Keratinocyte (primary cell): ENCODE data around the gene COL8A1. TPM values are rescaled to one million over a fixed set of nuclear protein-coding genes. Genes with fewer than 3 reads are reported as not detected.

Source experiments
- DNase-seq: peaks from one replicate; pipeline ENCODE4 v3.0.0-alpha.2; 2011; ENCODE audit warnings: low read depth, missing footprints, low spot score
- FAIRE-seq: peaks from 2 replicates; lab custom pipeline; 2011; peaks lifted over from hg19 to GRCh38; lab: Jason Lieb, UNC
- H2AFZ ChIP-seq: 2 replicates; pipeline ENCODE4 v1.6.0; 2012; ENCODE audit warnings: low read length, control low read depth, inconsistent platforms; ENCODE audit not compliant: control insufficient read depth
- H3K27ac ChIP-seq: 2 replicates; pipeline ENCODE4 v1.5.1; 2011; ENCODE audit warnings: low read length; ENCODE audit not compliant: control insufficient read depth, insufficient read depth
- H3K27me3 ChIP-seq: 3 replicates; pipeline ENCODE4 v1.6.0; 2011; ENCODE audit warnings: low read length; ENCODE audit not compliant: control insufficient read depth, insufficient read depth; ENCODE audit errors: extremely low read depth
- H3K36me3 ChIP-seq, 2 experiments: 2 replicates in 1 of 2; 3 replicates in 1 of 2; pipeline ENCODE4 v1.5.1; 2011; ENCODE audit warnings: low read length in 2 of 2, mild to moderate bottlenecking in 1 of 2; ENCODE audit not compliant: control insufficient read depth in 2 of 2, insufficient read depth in 2 of 2; ENCODE audit errors: extremely low read depth in 1 of 2
- H3K4me1 ChIP-seq: 3 replicates; pipeline ENCODE4 v1.5.1; 2011; ENCODE audit warnings: low read length; ENCODE audit not compliant: control insufficient read depth, insufficient read depth; ENCODE audit errors: extremely low read depth
- H3K4me2 ChIP-seq: 3 replicates; pipeline ENCODE4 v1.6.0; 2011; ENCODE audit warnings: low read depth, low read length; ENCODE audit not compliant: control insufficient read depth, insufficient read depth; ENCODE audit errors: extremely low read depth
- H3K4me3 ChIP-seq, 3 experiments: fragments of 200-600 bp in 1 of 3; sonication (generic) in 1 of 3; 2 replicates in 2 of 3; 3 replicates in 1 of 3; pipeline ENCODE4 v1.5.1; 2011 to 2016; ENCODE audit warnings: low read length in 3 of 3, mild to moderate bottlenecking in 3 of 3, control low read depth in 2 of 3, inconsistent platforms in 1 of 3, low read depth in 1 of 3, mixed read lengths in 1 of 3, mixed run types in 1 of 3, moderate library complexity in 1 of 3; ENCODE audit not compliant: control insufficient read depth in 2 of 3, insufficient read depth in 2 of 3; ENCODE audit errors: extremely low read depth in 1 of 3
- H3K79me2 ChIP-seq: 2 replicates; pipeline ENCODE4 v1.6.0; 2012; ENCODE audit warnings: low read length; ENCODE audit not compliant: control insufficient read depth, insufficient read depth
- H3K9ac ChIP-seq: 3 replicates; pipeline ENCODE4 v1.6.0; 2011; ENCODE audit warnings: low read length; ENCODE audit not compliant: control insufficient read depth, insufficient read depth; ENCODE audit errors: extremely low read depth
- H3K9me1 ChIP-seq: 3 replicates; pipeline ENCODE4 v1.6.0; 2011; ENCODE audit warnings: low read length; ENCODE audit not compliant: control insufficient read depth, insufficient read depth; ENCODE audit errors: extremely low read depth
- H3K9me3 ChIP-seq: 2 replicates; pipeline ENCODE4 v1.5.1; 2012; ENCODE audit warnings: low read depth, low read length; ENCODE audit not compliant: control insufficient read depth
- H4K20me1 ChIP-seq: 3 replicates; pipeline ENCODE4 v1.6.0; 2011; ENCODE audit warnings: low read length; ENCODE audit not compliant: control insufficient read depth, insufficient read depth; ENCODE audit errors: extremely low read depth
- CTCF ChIP-seq, 3 experiments: IDR thresholded peaks in 1 of 3; conservative IDR thresholded peaks in 1 of 3; optimal IDR thresholded peaks in 1 of 3; 2 replicates in 2 of 3; 3 replicates in 1 of 3; pipeline versions ENCODE3 to v1.5.1; 2011; ENCODE audit warnings: low read length in 3 of 3, mild to moderate bottlenecking in 3 of 3, moderate library complexity in 2 of 3, control low read depth in 1 of 3, inconsistent platforms in 1 of 3; ENCODE audit not compliant: insufficient read depth in 2 of 3; ENCODE audit errors: extremely low read depth in 1 of 3
- EZH2 ChIP-seq: IDR thresholded peaks from one replicate; pipeline ENCODE4 v1.6.1; 2012; ENCODE audit warnings: inconsistent platforms, mild to moderate bottlenecking, low read length, moderate library complexity
- dilution Hi-C: fragments of 300-500 bp; cut with MboI; formaldehyde crosslinking; loops from one replicate; pipeline ENCODE4 v1.7.0; 2020; ENCODE audit warnings: low sequenced_read_pairs; ENCODE audit not compliant: extremely low pct_ligation_motif_present
- polyA plus RNA-seq, 5 experiments: library from polyadenylated mRNA; depleted of rRNA in 3 of 5; stranded (reverse) in 3 of 5; stranded (forward) in 1 of 5; unstranded in 1 of 5; fragments of >200 nt; gene quantifications; 1 replicate in 1 of 5; 2 replicates in 3 of 5; 3 replicates in 1 of 5; pipeline versions ENCODE4 v1.2.1 to v1.2.3, GENCODE V29; 2011 to 2012; ENCODE audit warnings: missing spikeins in 2 of 5, low read depth in 1 of 5, low replicate concordance in 1 of 5

COL8A1 gene
- polyA plus RNA-seq, 1 donor (not counting 4 experiments of a cell fraction or from before 2014, with no cell fraction given), result 102 TPM

- Histone ChIP-seq H3K9ac (no peak overlapping the region), H3K4me3 (no peak overlapping the region), H3K27me3 (no peaks in the 10 kb centered on the region), H2AFZ (no peak overlapping the region), H3K9me3 (no peaks in the 10 kb centered on the region), H3K4me1 (peaks cover 24% of the 10 kb centered on the region), H3K79me2 (no peaks in the 10 kb centered on the region), H3K27ac (no peak overlapping the region), H4K20me1 (no peaks in the 10 kb centered on the region), H3K4me2 (no peak overlapping the region), H3K36me3 (peaks cover 0 to 6% of the 10 kb centered on the region in 2 experiments), H3K9me1 (peaks cover 2% of the 10 kb centered on the region)
- TF ChIP-seq EZH2 (no peak), CTCF (optimal IDR thresholded peaks at IDR 0.05 in 1 of 3, IDR thresholded peaks at IDR 0.05 in 1 of 3, conservative IDR thresholded peaks at IDR 0.05 in 1 of 3; ENCODE audit: extremely low read depth in 1 of 3, insufficient read depth in 2 of 3, low read length in 3 of 3) (no peak)
- DNase-seq, result no peak
- dilution Hi-C loops, result no loop called here
- FAIRE-seq, result no peak
These were observed 139.3 kb downstream of the COL8A1 start for GRCh38 chr3:99777708-99778107.

DNA sequence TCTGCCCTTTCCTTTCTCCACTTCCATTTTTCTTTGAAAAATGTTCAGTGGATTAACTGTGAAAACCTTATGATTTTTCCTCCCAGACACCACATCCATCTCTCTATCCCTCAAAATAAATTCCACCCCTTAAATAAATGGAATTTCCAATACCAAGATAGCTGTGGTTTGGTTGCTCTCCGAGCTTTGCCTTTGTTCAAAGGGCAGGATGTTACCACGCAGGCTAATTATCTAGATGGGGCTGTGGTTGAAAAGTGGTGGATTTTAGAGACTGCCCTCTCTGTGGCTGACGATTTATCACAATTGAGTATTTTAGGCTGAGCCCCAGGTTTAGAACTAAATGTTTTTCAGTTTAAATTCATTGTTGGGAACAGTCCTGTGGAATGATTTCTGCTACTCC lies 142.4 kb downstream of the COL8A1 start:
- H3K4me2 ChIP-seq, result no peak overlapping the region
- DNase-seq (no peak), FAIRE-seq (no peak)
- no peaks in the 10 kb centered on the region for H3K27me3 ChIP-seq
- no peak overlapping the region for H3K4me3 ChIP-seq
- dilution Hi-C loops, result no loop called here
- no peak for TF ChIP-seq EZH2
- no peak for TF ChIP-seq CTCF (optimal IDR thresholded peaks at IDR 0.05 in 1 of 3, IDR thresholded peaks at IDR 0.05 in 1 of 3, conservative IDR thresholded peaks at IDR 0.05 in 1 of 3; ENCODE audit: extremely low read depth in 1 of 3, insufficient read depth in 2 of 3, low read length in 3 of 3)
- peaks cover 11% of the 10 kb centered on the region for H3K4me1 ChIP-seq
- H3K27ac ChIP-seq, result no peak overlapping the region
- no peak overlapping the region for H2AFZ ChIP-seq
- H3K9me1 ChIP-seq, result no peaks in the 10 kb centered on the region
- H3K9ac ChIP-seq, result no peak overlapping the region
- H3K79me2 ChIP-seq, result no peaks in the 10 kb centered on the region
- no peaks in the 10 kb centered on the region for H3K9me3 ChIP-seq
- H4K20me1 ChIP-seq, result no peaks in the 10 kb centered on the region
- no peaks in the 10 kb centered on the region for H3K36me3 ChIP-seq
